Naive thymus-derived CD4-positive, alpha-beta T cell (primary cell): Measurements from ENCODE around the gene WDR46. TPM values are rescaled to one million over a fixed set of nuclear protein-coding genes. Genes with fewer than 3 reads are reported as not detected.
A peak's percentile ranks its signal among the peaks of the same experiment; 100 is the strongest.

Experiments used
- ATAC-seq: fragments of 150-1000 bp; cut with Tn5 transposase; 2 replicates; pipeline ENCODE4 v1.10.0; 2021; ENCODE audit warnings: mild to moderate bottlenecking, moderate library complexity
- CTCF ChIA-PET: fragments of 350-600 bp; sonication (Branson Sonifier 250); formaldehyde crosslinking; loops from one replicate; lab custom pipeline; 2021; ENCODE audit warnings: antibody characterized with exemption; lab: Charles Lee
- POLR2A ChIA-PET: fragments of 350-600 bp; sonication (Branson Sonifier 250); formaldehyde crosslinking; loops from one replicate; lab custom pipeline; 2021; ENCODE audit warnings: antibody characterized with exemption, inconsistent platforms; lab: Charles Lee
- DNase-seq, 9 donors: peaks; one replicate each; pipeline versions ENCODE4 v3.0.0 to v3.0.0-alpha.2; 2020 to 2022; ENCODE audit warnings: mixed read lengths in 1 of 9
- H3K27ac ChIP-seq: one replicate; pipeline ENCODE4 v1.7.0; 2013; ENCODE audit warnings: mild to moderate bottlenecking, low read depth, low read length, moderate library complexity
- H3K27me3 ChIP-seq, 2 donors: one replicate each; pipeline ENCODE4 v1.7.0; 2013; ENCODE audit warnings: low read length in 2 of 2, mild to moderate bottlenecking in 2 of 2, moderate library complexity in 2 of 2; ENCODE audit not compliant: control insufficient read depth in 2 of 2, insufficient read depth in 2 of 2
- H3K36me3 ChIP-seq, 3 experiments: 1 replicate in 2 of 3; 2 replicates in 1 of 3; pipeline ENCODE4 v1.7.0; 2013; ENCODE audit warnings: low read length in 3 of 3, mild to moderate bottlenecking in 3 of 3, moderate library complexity in 1 of 3; ENCODE audit not compliant: insufficient read depth in 3 of 3, control insufficient read depth in 2 of 3
- H3K4me1 ChIP-seq, 2 donors: one replicate each; pipeline ENCODE4 v1.7.0; 2013; ENCODE audit warnings: low read length in 2 of 2, mild to moderate bottlenecking in 2 of 2, moderate library complexity in 1 of 2; ENCODE audit not compliant: control insufficient read depth in 2 of 2, insufficient read depth in 2 of 2
- H3K4me3 ChIP-seq: 2 replicates; pipeline ENCODE4 v1.7.0; 2013; ENCODE audit warnings: mild to moderate bottlenecking, low read length
- H3K9me3 ChIP-seq, 3 experiments: 1 replicate in 2 of 3; 2 replicates in 1 of 3; pipeline ENCODE4 v1.7.0; 2013; ENCODE audit warnings: low read length in 3 of 3; ENCODE audit not compliant: control insufficient read depth in 2 of 3
- H3K27ac Mint-ChIP-seq, 9 donors: one replicate each; pipeline ENCODE4 v1.8.0; 2020 to 2022; ENCODE audit warnings: mixed read lengths in 9 of 9, mild to moderate bottlenecking in 8 of 9, moderate library complexity in 5 of 9, inconsistent platforms in 2 of 9
- H3K27me3 Mint-ChIP-seq, 5 donors: one replicate each; pipeline ENCODE4 v1.8.0; 2021 to 2022; ENCODE audit warnings: mixed read lengths in 5 of 5, mild to moderate bottlenecking in 1 of 5
- H3K36me3 Mint-ChIP-seq, 5 donors: one replicate each; pipeline ENCODE4 v1.8.0; 2020 to 2022; ENCODE audit warnings: mixed read lengths in 5 of 5, mild to moderate bottlenecking in 3 of 5, inconsistent platforms in 1 of 5
- H3K4me1 Mint-ChIP-seq, 7 donors: one replicate each; pipeline ENCODE4 v1.8.0; 2020 to 2022; ENCODE audit warnings: mixed read lengths in 7 of 7, mild to moderate bottlenecking in 3 of 7, inconsistent platforms in 1 of 7
- H3K4me3 Mint-ChIP-seq, 10 donors: one replicate each; pipeline ENCODE4 v1.8.0; 2020 to 2022; ENCODE audit warnings: mild to moderate bottlenecking in 10 of 10, mixed read lengths in 10 of 10, moderate library complexity in 6 of 10, inconsistent platforms in 2 of 10
- H3K9me3 Mint-ChIP-seq, 11 donors: one replicate each; pipeline ENCODE4 v1.8.0; 2020 to 2022; ENCODE audit warnings: mixed read lengths in 11 of 11, mild to moderate bottlenecking in 4 of 11, inconsistent platforms in 1 of 11, moderate library complexity in 1 of 11
- intact Hi-C, 2 donors: fragments of 100-400 bp; cut with micrococcal nuclease; formaldehyde crosslinking; loops; one replicate each; pipeline ENCODE4 v1.15.1; 2023
- polyA plus RNA-seq, 2 donors: library from polyadenylated mRNA; unstranded; fragments of 300-500 nt; fragmentation: Illumina TruSeq; gene quantifications; one replicate each; pipeline ENCODE4 v1.2.3, GENCODE V29; 2021
- total RNA-seq, 6 experiments: library from RNA in 5 of 6; stranded (reverse) in 5 of 6; gene quantifications; 1 replicate in 5 of 6; 2 replicates in 1 of 6; pipeline ENCODE4 v1.2.3 and lab custom pipeline; 2021 to 2026

WDR46 gene
- total and polyA plus RNA-seq, 7 experiments from 2014 or later: 25.3 to 82.9 (median 54.4) TPM

- no peak for ATAC-seq
- peaks cover 4 to 28% (median 11%) of the 10 kb centered on the region in 5 donors for H3K36me3 Mint-ChIP-seq
Measured at GRCh38 chr6:33301877-33302276, 12.8 kb upstream of the WDR46 start.

DNA sequence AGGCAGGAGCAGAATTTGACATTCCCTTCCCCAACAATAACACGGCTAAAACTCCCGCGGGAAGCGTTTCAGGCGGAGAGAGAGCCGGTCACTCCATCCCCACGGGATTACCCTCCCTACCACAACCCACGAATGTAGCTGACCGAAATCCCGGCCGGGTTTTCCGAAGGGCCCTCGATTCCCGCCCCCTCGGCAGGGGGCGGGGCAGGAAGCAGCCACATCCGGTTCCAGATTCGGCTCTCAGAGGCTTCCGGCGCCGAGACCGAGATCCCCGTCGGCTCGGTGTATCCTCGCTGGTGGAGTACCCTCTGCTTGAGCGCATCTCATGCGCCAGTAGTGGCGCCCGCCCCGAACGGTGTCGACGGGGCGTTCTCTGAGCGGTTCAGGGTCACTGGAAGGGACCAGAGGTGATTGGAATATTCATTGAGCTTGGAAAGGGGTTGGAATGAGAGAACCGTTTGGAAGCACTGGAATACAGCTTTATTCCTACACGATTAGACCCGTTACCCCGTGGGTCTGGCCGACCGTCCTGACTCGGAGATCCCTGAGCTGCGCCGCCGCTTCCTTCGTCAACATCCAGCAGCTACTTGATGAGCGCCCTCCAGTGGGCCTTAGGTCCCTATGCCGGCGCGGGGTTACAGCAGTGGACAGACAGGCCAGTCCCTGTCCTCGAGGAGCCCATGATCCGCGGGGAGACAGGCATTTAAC, 10.4 kb upstream of the WDR46 start:
- peaks cover 0 to 3% (median 0%) of the 10 kb centered on the region in 5 donors for H3K27me3 Mint-ChIP-seq
- peaks cover 25 to 48% (median 38%) of the 10 kb centered on the region in 7 donors for H3K4me1 Mint-ChIP-seq
- ChIA-PET POLR2A (interaction anchor here (0.6 to 4.6 kb wide), 16 partner anchors 8 to 1647 kb away, joined by 3 to 70 read pairs (median 8); partner anchors contain the start of genes B3GALT4, HSD17B8, PFDN6 and RING1), CTCF (interaction anchor here (0.7 to 2.7 kb wide), 11 partner anchors 10 to 401 kb away, joined by 3 to 20 read pairs (median 5); partner anchors contain the start of genes PFDN6, RPS18, VPS52 and WDR46)
- Histone ChIP-seq H3K4me1 (peaks cover 5 to 10% of the 10 kb centered on the region in 2 donors), H3K9me3 (no peaks in the 10 kb centered on the region), H3K27me3 (no peaks in the 10 kb centered on the region), H3K4me3 (peak overlapping the region; percentile 78), H3K27ac (peak overlapping the region; percentile 92), H3K36me3 (peaks cover 6 to 53% (median 10%) of the 10 kb centered on the region in 3 experiments)
- intact Hi-C loops: loop anchor here (1.0 to 5.0 kb wide), 13 partner anchors 10 to 327 kb away; partner anchors contain the start of genes B3GALT4 (in 2 of the 2), KIFC1 (in 2 of the 2), PFDN6 (in 2 of the 2) and VPS52 (in 2 of the 2)
- DNase-seq (peak; percentile 89 to 96 (median 93)), ATAC-seq (peak; percentile 88)
- peaks cover 0 to 7% (median 0%) of the 10 kb centered on the region in 11 donors for H3K9me3 Mint-ChIP-seq
- peak overlapping the region; percentile 95 to 100 (median 99) for H3K4me3 Mint-ChIP-seq
- H3K36me3 Mint-ChIP-seq: peaks cover 4 to 24% (median 7%) of the 10 kb centered on the region in 5 donors
- H3K27ac Mint-ChIP-seq: peak overlapping the region; percentile 95 to 100 (median 99)

More at GRCh38 chr6:33301877-33302276, 12.8 kb upstream of the WDR46 start:
- intact Hi-C loops: no loop called here
- Mint-ChIP-seq H3K27me3 (peaks cover 0 to 3% (median 0%) of the 10 kb centered on the region in 5 donors), H3K4me3 (peak overlapping the region in 2 of 10 donors; percentile 3 to 97), H3K27ac (peak overlapping the region in 7 of 9 donors; percentile 3 to 99 (median 72)), H3K4me1 (peaks cover 34 to 58% (median 54%) of the 10 kb centered on the region in 7 donors), H3K9me3 (peaks cover 0 to 7% (median 0%) of the 10 kb centered on the region in 11 donors)
- Histone ChIP-seq H3K36me3 (peaks cover 25 to 50% (median 30%) of the 10 kb centered on the region in 3 experiments), H3K9me3 (no peaks in the 10 kb centered on the region), H3K4me3 (no peak overlapping the region), H3K4me1 (peaks cover 10 to 19% of the 10 kb centered on the region in 2 donors), H3K27me3 (no peaks in the 10 kb centered on the region), H3K27ac (peak overlapping the region; percentile 30)
- ChIA-PET POLR2A (interaction anchor here (1.1 to 3.2 kb wide), 8 partner anchors 9 to 43 kb away, joined by 3 to 39 read pairs (median 6); partner anchors contain the start of genes B3GALT4, RPS18, TAPBP and VPS52), CTCF (interaction anchor here (0.9 to 2.7 kb wide), 4 partner anchors 12 to 45 kb away, joined by 3 to 13 read pairs (median 6); partner anchors contain the start of genes PFDN6 and WDR46)
- no peak for DNase-seq

- H3K27me3 ChIP-seq: no peaks in the 10 kb centered on the region
- H3K4me3 Mint-ChIP-seq: peak within 1 kb of the TSS; percentile 95 to 100 (median 99)
- H3K4me1 ChIP-seq: peaks cover 5 to 10% of the 10 kb centered on the region in 2 donors
- peak within 1 kb of the TSS; percentile 96 to 100 (median 99) for H3K27ac Mint-ChIP-seq
- ChIA-PET CTCF (interaction anchor here (0.7 to 2.7 kb wide), 9 partner anchors 9 to 157 kb away, joined by 3 to 20 read pairs (median 6); partner anchors contain the start of genes PFDN6, RPS18, VPS52 and WDR46), POLR2A (interaction anchor here (1.1 to 4.6 kb wide), 12 partner anchors 7 to 126 kb away, joined by 3 to 70 read pairs (median 22); partner anchors contain the start of genes B3GALT4, HSD17B8, PFDN6 and RING1)
- peak in 3 of 9 donors; percentile 46 to 68 (median 61) for DNase-seq
- H3K9me3 ChIP-seq: no peaks in the 10 kb centered on the region
- peaks cover 4 to 53% (median 5%) of the 10 kb centered on the region in 3 experiments for H3K36me3 ChIP-seq
- intact Hi-C loops: loop anchor here (1.0 to 5.0 kb wide), 13 partner anchors 10 to 327 kb away; partner anchors contain the start of genes B3GALT4 (in 2 of the 2), KIFC1 (in 2 of the 2), PFDN6 (in 2 of the 2) and VPS52 (in 2 of the 2)
- peaks cover 0 to 9% (median 0%) of the 10 kb centered on the region in 11 donors for H3K9me3 Mint-ChIP-seq
- peak within 1 kb of the TSS; percentile 78 for H3K4me3 ChIP-seq
- ATAC-seq: peak; percentile 44
- peaks cover 0 to 3% (median 0%) of the 10 kb centered on the region in 5 donors for H3K27me3 Mint-ChIP-seq
- peaks cover 24 to 46% (median 35%) of the 10 kb centered on the region in 7 donors for H3K4me1 Mint-ChIP-seq
- peaks cover 4 to 25% (median 8%) of the 10 kb centered on the region in 5 donors for H3K36me3 Mint-ChIP-seq
- peak within 1 kb of the TSS; percentile 92 for H3K27ac ChIP-seq
Measured at GRCh38 chr6:33298773-33299236, 9.8 kb upstream of the WDR46 start, which contains the start of gene RGL2. RGL2 (minus strand) TSS chr6:33298942; CDS start chr6:33298610, 332 bp downstream.

DNA sequence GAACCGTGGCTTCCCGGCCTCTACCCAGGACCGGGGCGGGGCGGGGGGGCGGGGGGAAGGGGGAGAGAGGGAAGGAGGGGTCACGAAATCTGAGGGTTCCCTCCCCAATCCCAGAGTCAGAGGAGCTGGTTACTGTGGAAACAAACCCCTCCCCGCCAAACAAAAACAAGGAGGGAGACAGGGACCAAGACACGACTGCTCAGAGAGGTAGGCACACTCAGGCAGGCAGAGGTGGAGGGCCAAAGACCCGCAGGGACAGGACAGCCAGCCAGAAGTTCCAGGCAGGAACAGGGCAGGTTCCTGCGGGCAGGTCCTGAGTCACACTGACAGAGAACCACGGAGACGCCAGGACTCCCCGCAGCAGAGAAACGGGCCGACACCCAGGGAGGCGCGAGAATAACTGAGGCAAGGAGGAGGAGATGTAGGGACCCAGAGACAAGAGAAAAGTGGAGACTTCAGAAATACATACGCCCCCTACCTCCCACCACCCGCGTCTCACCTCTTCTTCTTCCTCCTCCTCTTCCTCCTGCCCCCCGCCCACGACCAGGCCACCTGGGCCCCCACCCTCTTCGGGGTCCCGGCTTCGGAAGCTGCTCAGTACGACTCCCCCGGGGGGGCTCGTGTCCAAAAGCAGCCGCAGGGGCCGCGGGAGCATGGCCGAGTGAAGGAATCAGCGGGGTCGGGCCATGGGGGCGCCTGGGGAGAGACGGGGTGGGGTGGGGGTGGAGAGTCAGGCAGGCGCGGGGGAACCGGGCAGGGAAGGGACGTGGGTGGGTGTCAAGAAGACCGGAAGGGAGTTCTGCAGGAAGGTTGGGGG, 9.1 kb upstream of the WDR46 start:
- peaks cover 19 to 40% (median 30%) of the 10 kb centered on the region in 7 donors for H3K4me1 Mint-ChIP-seq
- H3K9me3 Mint-ChIP-seq: peaks cover 0 to 9% (median 0%) of the 10 kb centered on the region in 11 donors
- peak; percentile 38 to 79 (median 68) for DNase-seq
- ChIA-PET POLR2A (interaction anchor here (1.0 to 4.6 kb wide), 9 partner anchors 10 to 119 kb away, joined by 3 to 70 read pairs (median 35); partner anchors contain the start of genes B3GALT4, PFDN6, RING1 and RPS18), CTCF (interaction anchor here (0.6 to 1.7 kb wide), 2 partner anchors 20 to 47 kb away, joined by 4 read pairs; partner anchors contain the start of gene ZBTB22)
- H3K9me3 ChIP-seq: no peaks in the 10 kb centered on the region
- H3K4me3 Mint-ChIP-seq: peak overlapping the region; percentile 95 to 100 (median 99)
- ATAC-seq: peak; percentile 51
- H3K27ac Mint-ChIP-seq: peak overlapping the region; percentile 96 to 100 (median 97)
- peak overlapping the region; percentile 78 for H3K4me3 ChIP-seq
- H3K27me3 ChIP-seq: no peaks in the 10 kb centered on the region
- intact Hi-C loops: loop anchor here (2.0 to 5.0 kb wide), 3 partner anchors 93 to 326 kb away; partner anchors contain the start of gene KIFC1 (in 1 of the 2)
- H3K4me1 ChIP-seq: peaks cover 5 to 10% of the 10 kb centered on the region in 2 donors
- H3K27me3 Mint-ChIP-seq: peaks cover 0 to 3% (median 0%) of the 10 kb centered on the region in 5 donors
- H3K36me3 Mint-ChIP-seq: peaks cover 0 to 22% (median 4%) of the 10 kb centered on the region in 5 donors
- H3K27ac ChIP-seq: peak overlapping the region; percentile 92
- peaks cover 2 to 56% (median 4%) of the 10 kb centered on the region in 3 experiments for H3K36me3 ChIP-seq

- no peaks in the 10 kb centered on the region for H3K27me3 ChIP-seq
- H3K27ac Mint-ChIP-seq: peak overlapping the region; percentile 71 to 98 (median 91)
- ChIA-PET POLR2A (interaction anchor here (0.7 to 4.6 kb wide), 10 partner anchors 9 to 120 kb away, joined by 3 to 70 read pairs (median 34); partner anchors contain the start of genes B3GALT4, PFDN6, RPS18 and TAPBP), CTCF (interaction anchor here (0.6 to 1.3 kb wide), 2 partner anchors 20 to 47 kb away, joined by 3 to 4 read pairs; no protein-coding TSS in a partner anchor)
- H3K9me3 ChIP-seq: no peaks in the 10 kb centered on the region
- intact Hi-C loops: loop anchor here (5.0 kb wide), 2 partner anchors 130 to 325 kb away; no protein-coding TSS in a partner anchor
- H3K4me3 ChIP-seq: peak overlapping the region; percentile 39
- no peak for ATAC-seq
- peaks cover 0 to 3% (median 0%) of the 10 kb centered on the region in 5 donors for H3K27me3 Mint-ChIP-seq
- peak overlapping the region; percentile 45 to 99 (median 86) for H3K4me3 Mint-ChIP-seq
- no peak for DNase-seq
- peak overlapping the region; percentile 92 for H3K27ac ChIP-seq
- peaks cover 19 to 40% (median 30%) of the 10 kb centered on the region in 7 donors for H3K4me1 Mint-ChIP-seq
- H3K4me1 ChIP-seq: peaks cover 5 to 10% of the 10 kb centered on the region in 2 donors
- H3K9me3 Mint-ChIP-seq: peaks cover 0 to 9% (median 0%) of the 10 kb centered on the region in 11 donors
- H3K36me3 Mint-ChIP-seq: peaks cover 0 to 24% (median 6%) of the 10 kb centered on the region in 5 donors
- peaks cover 0 to 63% (median 4%) of the 10 kb centered on the region in 3 experiments for H3K36me3 ChIP-seq
Measured at GRCh38 chr6:33297406-33297955, 8.4 kb upstream of the WDR46 start.
